Transverse colon (tissue), 3 donors: ENCODE results near the gene OCSTAMP.

ENCODE experiments used
- CTCF ChIP-seq, 5 experiments: fragments of 200-600 bp in 3 of 5; fragments of 450-650 bp in 2 of 5; sonication (generic) in 3 of 5; IDR thresholded peaks; 1 replicate in 2 of 5; 2 replicates in 3 of 5; pipeline ENCODE4 v1.5.1; 2016 to 2017; ENCODE audit warnings: antibody characterized with exemption in 5 of 5, inconsistent platforms in 3 of 5, mild to moderate bottlenecking in 2 of 5, moderate library complexity in 1 of 5
- EP300 ChIP-seq: sonication (generic); formaldehyde crosslinking; IDR thresholded peaks from one replicate; pipeline ENCODE4 v1.6.1; 2017; ENCODE audit warnings: antibody characterized with exemption, low read depth
- POLR2A ChIP-seq: fragments of 450-650 bp; IDR thresholded peaks from one replicate; pipeline ENCODE4 v1.6.1; 2016; ENCODE audit warnings: antibody characterized with exemption, mild to moderate bottlenecking, moderate library complexity

- no peak for TF ChIP-seq CTCF (IDR thresholded peaks at IDR 0.05)
- no peak for TF ChIP-seq POLR2A
- TF ChIP-seq EP300 = no peak
These were observed 42.6 kb downstream of the OCSTAMP start for GRCh38 chr20:46507760-46508407.
